Motor neuron (in vitro differentiated cells): Measurements from ENCODE around the gene KCTD2. TPM values are rescaled to one million over a fixed set of nuclear protein-coding genes. Genes with fewer than 3 reads are reported as not detected.
A peak's percentile ranks its signal among the peaks of the same experiment; 100 is the strongest.

Source experiments
- ATAC-seq, 8 experiments: fragments of 200-7000 bp; cut with Tn5 transposase; replicated peaks in 6 of 8; 2 replicates each; pipeline ENCODE4 v1.8.0; 2021; ENCODE audit warnings: mild to moderate bottlenecking in 8 of 8, moderate library complexity in 8 of 8
- H3K27ac ChIP-seq, 2 donors: fragments of 250-450 bp; sonication (Bioruptor Pico); 2 replicates each; pipeline ENCODE4 v1.9.0; 2021; ENCODE audit warnings: antibody characterized with exemption in 2 of 2, mild to moderate bottlenecking in 2 of 2, moderate library complexity in 1 of 2
- H3K4me1 ChIP-seq, 2 donors: fragments of 250-450 bp; sonication (Bioruptor Pico); replicated peaks in 1 of 2; 2 replicates each; pipeline ENCODE4 v1.6.1; 2021; ENCODE audit warnings: antibody characterized with exemption in 2 of 2, mild to moderate bottlenecking in 2 of 2, moderate library complexity in 1 of 2
- H3K4me3 ChIP-seq, 5 donors: fragments of 250-450 bp; sonication (Bioruptor Pico); 2 replicates each; pipeline ENCODE4 v1.9.0; 2021; ENCODE audit warnings: antibody characterized with exemption in 5 of 5, mild to moderate bottlenecking in 5 of 5, moderate library complexity in 4 of 5
- WGBS, 10 experiments: fragments of 450-650 bp; shearing (Covaris generic); methylation state at CpG; one replicate each; pipeline ENCODE4 v1.0.0; 2022; 5-methylcytosine and 5-hydroxymethylcytosine counted together
- in situ Hi-C, 9 experiments: fragments of 400-800 bp; cut with MboI; loops; one replicate each; pipeline ENCODE4 v1.15.0; 2021; ENCODE audit warnings: low sequenced_read_pairs in 9 of 9, low pct_unique_long_range_greater_than_20kb in 2 of 9; ENCODE audit not compliant: unreplicated experiment in 9 of 9
- total RNA-seq, 8 experiments: library from RNA; unstranded; fragments of 300-600 nt; gene quantifications; 2 replicates each; pipeline versions ENCODE4 v1.2.3 to v1.2.4, GENCODE V29; 2022

Gene KCTD2
- total RNA-seq, 8 experiments from 2014 or later, result 13.2 to 41.6 (median 30.6) TPM

DNA sequence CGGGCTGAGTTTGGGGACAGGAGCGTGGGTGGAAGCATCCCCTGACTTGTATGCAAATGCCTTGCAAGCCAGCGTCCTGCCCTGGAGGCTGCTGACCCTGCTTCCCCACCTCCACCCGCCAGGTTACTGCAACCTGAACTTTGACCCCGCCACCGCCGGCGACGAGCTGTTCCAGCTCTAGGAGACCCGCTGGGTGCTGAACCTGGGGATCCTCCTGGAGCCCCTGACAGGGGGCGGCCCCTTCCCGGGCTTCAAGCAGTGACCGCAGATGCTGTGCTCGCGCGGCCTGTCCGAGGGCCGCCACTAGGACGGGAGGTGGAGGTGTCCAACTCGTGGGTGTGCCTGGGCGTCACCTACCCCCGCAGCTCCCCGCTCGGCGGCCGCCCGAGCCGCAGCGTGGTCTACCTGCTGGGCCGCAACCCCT is 30.1 kb downstream of the KCTD2 start:
- no peak for ATAC-seq
- in situ Hi-C loops, result no loop called here
- no peak overlapping the region for H3K27ac ChIP-seq
- WGBS, 10 experiments, result 65 to 100% (median 76%) methylated on average over 1 to 8 of the region's 30 CpGs; no CpG with 5 or more reads in 4 of the 10 experiments
- H3K4me3 ChIP-seq, result no peak overlapping the region
- H3K4me1 ChIP-seq, result peaks cover 8% of the 10 kb centered on the region in 2 donors

DNA sequence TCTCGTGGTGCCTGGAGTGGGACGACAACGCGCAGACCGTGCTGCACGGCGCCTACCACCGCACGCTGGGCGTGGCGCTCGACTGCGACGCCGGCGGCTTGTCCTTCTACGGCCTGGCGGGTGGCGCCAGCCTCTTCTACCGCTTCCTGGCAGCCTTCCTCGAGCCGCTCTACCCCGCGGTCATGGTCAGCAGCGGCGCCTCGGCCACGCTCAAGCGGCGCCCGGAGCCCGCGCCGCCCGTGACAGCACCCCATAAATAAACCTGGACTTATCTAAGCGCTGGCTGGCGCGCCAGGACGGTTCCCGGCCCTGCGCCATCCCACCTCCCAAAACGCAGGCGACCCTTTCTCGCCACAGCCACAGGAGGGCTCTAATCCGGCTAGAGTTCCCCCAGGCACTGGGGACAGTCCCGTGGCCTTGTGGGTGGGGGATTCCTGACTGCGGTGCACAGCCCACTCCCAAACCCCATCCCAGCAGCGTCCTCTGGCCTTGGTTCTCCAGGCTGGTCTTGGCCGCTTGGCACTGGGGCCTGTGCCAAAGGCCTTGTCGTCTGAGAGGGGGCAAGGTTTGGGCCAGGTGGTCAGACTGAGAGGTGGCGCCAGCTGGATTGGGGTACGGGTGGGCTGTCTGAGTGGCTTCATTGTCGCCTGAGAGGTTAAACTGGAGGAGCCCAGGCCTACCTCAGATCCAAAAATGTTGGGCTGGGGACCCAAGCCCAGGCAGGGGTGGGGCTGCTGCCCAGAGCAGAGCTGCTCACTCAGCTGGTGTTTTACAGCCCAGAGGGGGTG is 30.7 kb downstream of the KCTD2 start:
- 37 to 100% (median 73%) methylated on average over 3 to 29 of the region's 53 CpGs; no CpG with 5 or more reads in 3 of the 10 experiments for WGBS, 10 experiments
- in situ Hi-C loops, result no loop called here
- peak in 2 of 8 experiments; percentile 10 to 29 for ATAC-seq
- no peak overlapping the region for H3K4me3 ChIP-seq
- no peak overlapping the region for H3K27ac ChIP-seq
- peaks cover 8% of the 10 kb centered on the region in 2 donors for H3K4me1 ChIP-seq

DNA sequence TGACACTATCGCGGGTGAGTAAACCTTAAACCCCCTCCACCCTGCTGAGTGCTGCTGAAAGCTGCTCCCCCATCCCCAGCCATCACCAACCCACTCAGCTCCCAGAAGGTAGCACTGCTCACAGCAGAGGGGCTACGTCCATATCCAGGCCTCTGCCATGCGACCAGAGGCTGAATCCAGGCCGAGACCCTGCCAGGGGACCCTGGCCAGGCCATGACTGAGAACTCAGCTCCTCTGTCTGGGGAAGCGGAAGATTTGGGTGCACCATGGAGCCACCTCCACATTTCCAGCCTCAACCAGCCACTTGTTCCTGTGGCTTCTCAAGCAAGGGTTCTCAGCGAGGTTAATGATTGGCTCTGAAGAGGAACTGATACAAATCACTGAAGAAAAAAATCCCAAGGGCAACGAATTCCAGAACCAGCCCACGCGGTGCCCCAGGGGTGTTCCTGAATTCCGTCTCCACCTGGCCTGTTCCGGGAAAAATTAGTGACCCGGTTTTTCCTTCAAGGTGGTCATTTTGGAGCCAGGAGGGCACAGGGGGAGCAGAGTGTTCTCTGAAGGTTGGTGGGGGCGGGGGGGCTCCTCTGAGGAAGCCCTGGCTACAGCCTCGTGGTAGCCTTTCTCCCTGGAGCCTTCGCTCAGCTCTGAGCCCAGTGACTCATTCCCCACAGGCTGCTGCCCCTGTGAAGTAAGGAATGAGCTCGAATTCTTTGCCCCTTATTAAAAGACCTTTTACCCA is 31.4 kb downstream of the KCTD2 start:
- WGBS, 10 experiments, result 9 to 92% (median 78%) methylated on average over 2 to 6 of the region's 17 CpGs; no CpG with 5 or more reads in 5 of the 10 experiments
- Histone ChIP-seq H3K4me1 (peaks cover 5 to 6% of the 10 kb centered on the region in 2 donors), H3K27ac (no peak overlapping the region), H3K4me3 (no peak overlapping the region)
- in situ Hi-C loops, result no loop called here
- peak in 6 of 8 experiments; percentile 10 to 58 (median 27) for ATAC-seq

DNA sequence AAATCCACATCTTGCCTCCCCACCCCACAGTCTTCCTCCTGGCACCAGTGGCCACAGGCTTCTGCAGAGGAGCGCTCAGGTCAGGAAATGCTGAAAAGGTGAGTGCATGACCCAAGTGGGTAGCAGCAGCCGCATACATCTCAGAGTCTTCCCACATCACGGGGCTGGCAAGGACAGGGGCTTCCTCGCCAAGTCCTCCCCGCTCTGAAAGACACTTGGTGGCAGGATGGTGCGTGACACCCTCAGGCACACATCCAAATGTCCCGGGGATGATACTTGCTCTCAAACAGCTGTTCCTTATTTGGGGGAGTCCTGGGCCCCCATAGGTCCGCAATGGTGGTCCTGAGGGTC is 32.0 kb downstream of the KCTD2 start:
- ATAC-seq, result peak in 2 of 8 experiments; percentile 5 to 12
- Histone ChIP-seq H3K4me1 (peaks cover 0 to 4% of the 10 kb centered on the region in 2 donors), H3K27ac (no peak overlapping the region), H3K4me3 (no peak overlapping the region)
- WGBS, 10 experiments, result 15 to 100% (median 80%) methylated on average over 1 to 6 of the region's 8 CpGs; no CpG with 5 or more reads in 4 of the 10 experiments
- in situ Hi-C loops, result no loop called here

DNA sequence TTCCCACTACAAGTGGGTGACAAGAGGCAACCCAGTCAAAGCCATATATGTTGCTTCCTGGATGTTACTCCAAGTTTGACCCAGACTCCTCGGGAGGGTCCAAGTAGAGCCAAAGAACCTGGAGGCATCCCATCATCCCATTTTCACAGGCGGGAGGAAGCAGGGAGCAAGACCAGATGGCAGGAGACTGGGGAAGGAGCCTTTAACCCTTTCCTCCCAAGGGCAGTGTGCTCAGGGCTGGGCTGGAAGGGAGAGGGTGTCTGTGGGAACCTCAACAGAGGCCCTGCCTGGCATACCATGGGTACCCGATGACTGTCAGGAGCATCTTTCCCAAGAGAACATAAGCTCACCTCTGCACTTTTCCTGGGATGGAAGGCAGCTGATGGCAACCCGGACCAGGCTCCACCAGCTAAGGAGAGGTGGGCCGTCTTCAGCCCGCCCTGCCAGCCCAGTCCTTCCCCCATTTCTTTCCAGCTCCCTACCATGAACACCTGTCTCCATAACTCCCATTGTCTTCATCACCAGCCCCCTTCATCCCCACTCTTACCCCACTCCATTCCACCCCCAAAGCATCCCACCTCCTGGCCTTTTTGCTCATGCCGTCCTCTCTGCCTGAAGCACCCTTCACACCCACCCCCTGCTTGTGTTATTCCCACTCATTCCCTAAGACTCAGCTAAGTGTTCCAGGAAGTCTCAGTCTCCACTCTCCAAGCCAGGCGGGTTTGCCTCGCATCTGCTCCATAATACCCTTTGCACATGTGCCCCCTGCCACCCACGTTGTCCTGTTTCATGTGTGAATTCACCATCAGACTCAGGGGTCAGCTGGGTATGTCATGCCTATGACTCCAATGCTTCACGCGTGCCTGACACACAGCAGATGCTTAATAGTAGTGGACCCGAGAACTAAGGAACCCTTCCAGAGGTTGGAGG is 34.9 kb downstream of the KCTD2 start:
- no peak for ATAC-seq
- Histone ChIP-seq H3K27ac (no peak overlapping the region), H3K4me1 (peaks cover 0 to 7% of the 10 kb centered on the region in 2 donors), H3K4me3 (no peak overlapping the region)
- in situ Hi-C loops, result no loop called here
- WGBS, 10 experiments, result 17 to 100% (median 76%) methylated on average over 1 to 6 of the region's 13 CpGs; no CpG with 5 or more reads in 2 of the 10 experiments

DNA sequence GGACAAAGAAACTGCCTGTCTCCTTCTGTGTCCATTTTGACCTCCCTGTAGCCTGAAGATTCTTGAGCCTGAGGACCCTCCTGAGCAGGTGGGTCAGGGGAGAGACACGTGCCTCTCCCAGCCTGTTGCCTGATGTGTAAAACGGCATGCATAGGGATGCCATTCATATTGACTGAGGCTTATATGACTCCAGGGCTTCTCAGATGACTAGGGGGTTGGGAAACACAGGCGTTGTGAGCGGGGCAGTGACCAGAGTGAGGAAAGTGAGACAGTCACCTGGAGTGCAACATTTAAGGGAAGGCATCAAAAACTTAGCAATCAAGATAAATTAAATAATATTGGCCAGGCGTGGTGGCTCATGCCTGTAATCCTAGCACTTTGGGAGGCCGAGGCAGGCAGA is 35.7 kb downstream of the KCTD2 start:
- Histone ChIP-seq H3K27ac (no peak overlapping the region), H3K4me3 (no peak overlapping the region), H3K4me1 (peaks cover 0 to 14% of the 10 kb centered on the region in 2 donors)
- in situ Hi-C loops, result no loop called here
- WGBS, 10 experiments, result 10 to 68% (median 56%) methylated on average over 2 to 5 of the region's 6 CpGs; no CpG with 5 or more reads in 4 of the 10 experiments
- ATAC-seq, result no peak

DNA sequence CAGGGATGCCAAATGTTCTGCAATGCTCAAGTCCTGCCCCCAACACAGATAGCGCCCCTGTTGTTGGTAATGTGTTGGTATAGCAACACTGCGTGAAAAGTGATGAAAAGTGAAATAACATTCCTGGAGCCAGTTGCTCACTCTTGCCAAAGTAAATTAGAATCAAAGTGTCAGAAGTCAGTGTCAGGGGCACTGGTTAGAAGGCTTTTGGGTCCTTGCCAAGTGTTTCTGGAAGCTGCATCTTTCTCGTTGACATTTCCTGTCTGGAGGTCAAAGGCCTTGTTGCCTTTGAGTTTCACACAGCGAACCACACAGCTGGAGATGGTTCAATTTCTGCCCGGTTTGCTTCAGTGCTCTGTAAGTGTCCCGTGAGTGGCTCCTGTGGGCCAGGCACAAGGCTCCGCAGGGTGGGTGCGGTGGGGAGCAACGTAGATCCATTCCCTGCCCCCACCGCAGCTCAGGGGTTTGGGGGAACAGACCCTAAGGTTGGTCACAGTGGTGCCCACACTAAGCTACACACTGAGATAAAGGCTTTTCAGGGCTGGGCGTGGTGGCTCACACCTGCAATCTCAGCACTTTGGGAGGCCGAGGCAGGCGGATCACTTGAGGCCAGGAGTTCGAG is 37.1 kb downstream of the KCTD2 start:
- 0 to 90% (median 55%) methylated on average over 1 to 7 of the region's 14 CpGs; no CpG with 5 or more reads in 2 of the 10 experiments for WGBS, 10 experiments
- peak in 1 of 8 experiments; percentile 36 for ATAC-seq
- in situ Hi-C loops, result no loop called here
- Histone ChIP-seq H3K4me1 (peaks cover 0 to 19% of the 10 kb centered on the region in 2 donors), H3K27ac (no peak overlapping the region), H3K4me3 (no peak overlapping the region)

DNA sequence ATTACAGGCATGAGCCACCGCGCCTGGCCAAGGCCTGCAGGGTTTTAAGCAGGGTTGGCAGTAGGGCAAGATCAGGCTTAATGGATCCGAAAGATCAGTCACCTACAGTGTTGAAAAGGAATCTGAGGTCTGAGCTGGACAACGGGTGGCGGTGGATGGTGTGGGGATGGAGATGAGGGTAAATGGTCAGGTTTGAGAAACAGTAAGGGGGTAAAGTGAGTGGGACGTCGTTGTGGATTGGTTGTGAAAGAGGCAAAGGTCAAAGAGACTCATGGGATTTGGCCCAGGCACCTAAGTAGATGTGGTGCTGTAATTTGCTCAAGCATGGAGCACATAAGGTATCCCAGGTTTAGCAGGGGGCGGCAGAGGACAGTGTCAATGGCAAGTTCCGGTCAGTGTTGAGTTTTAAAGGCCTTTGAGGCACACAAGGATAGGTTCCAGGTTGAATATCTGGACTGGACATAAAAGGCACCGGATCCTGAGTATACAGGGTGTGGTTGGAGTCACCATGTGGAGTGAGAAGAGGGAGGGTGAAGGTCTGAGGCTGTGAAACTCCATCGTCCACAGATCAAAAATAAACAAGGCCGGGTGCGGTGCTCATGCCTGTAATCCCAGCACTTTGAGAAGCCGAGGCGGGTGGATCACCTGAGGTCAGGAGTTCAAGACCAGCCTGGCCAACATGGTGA is 39.6 kb downstream of the KCTD2 start:
- Histone ChIP-seq H3K4me1 (peaks cover 7 to 29% of the 10 kb centered on the region in 2 donors), H3K27ac (no peak overlapping the region), H3K4me3 (no peak overlapping the region)
- in situ Hi-C loops, result no loop called here
- 60 to 100% (median 87%) methylated on average over 2 to 9 of the region's 15 CpGs; no CpG with 5 or more reads in 1 of the 10 experiments for WGBS, 10 experiments
- ATAC-seq, result no peak

DNA sequence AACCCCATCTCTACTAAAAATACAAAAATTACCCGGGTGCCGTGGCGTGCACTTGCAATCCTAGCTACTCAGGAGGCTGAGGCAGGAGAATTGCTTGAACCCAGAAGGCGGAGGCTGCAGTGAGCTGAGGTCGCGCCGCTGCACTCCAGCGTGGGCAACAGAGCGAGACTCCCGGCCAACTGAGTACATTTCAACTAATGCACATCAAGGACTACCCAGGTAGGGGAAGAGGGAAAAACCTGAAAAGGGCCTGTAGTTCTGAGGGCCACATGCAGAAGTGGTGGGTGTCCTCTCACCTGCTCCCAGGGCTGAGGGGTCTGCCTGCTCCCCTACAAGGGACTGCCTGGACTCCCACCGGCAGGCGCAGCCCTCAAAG is 40.1 kb downstream of the KCTD2 start:
- H3K4me1 ChIP-seq, result peaks cover 8 to 35% of the 10 kb centered on the region in 2 donors
- WGBS, 10 experiments, result 0 to 86% (median 80%) methylated on average over 2 to 5 of the region's 12 CpGs; no CpG with 5 or more reads in 5 of the 10 experiments

DNA sequence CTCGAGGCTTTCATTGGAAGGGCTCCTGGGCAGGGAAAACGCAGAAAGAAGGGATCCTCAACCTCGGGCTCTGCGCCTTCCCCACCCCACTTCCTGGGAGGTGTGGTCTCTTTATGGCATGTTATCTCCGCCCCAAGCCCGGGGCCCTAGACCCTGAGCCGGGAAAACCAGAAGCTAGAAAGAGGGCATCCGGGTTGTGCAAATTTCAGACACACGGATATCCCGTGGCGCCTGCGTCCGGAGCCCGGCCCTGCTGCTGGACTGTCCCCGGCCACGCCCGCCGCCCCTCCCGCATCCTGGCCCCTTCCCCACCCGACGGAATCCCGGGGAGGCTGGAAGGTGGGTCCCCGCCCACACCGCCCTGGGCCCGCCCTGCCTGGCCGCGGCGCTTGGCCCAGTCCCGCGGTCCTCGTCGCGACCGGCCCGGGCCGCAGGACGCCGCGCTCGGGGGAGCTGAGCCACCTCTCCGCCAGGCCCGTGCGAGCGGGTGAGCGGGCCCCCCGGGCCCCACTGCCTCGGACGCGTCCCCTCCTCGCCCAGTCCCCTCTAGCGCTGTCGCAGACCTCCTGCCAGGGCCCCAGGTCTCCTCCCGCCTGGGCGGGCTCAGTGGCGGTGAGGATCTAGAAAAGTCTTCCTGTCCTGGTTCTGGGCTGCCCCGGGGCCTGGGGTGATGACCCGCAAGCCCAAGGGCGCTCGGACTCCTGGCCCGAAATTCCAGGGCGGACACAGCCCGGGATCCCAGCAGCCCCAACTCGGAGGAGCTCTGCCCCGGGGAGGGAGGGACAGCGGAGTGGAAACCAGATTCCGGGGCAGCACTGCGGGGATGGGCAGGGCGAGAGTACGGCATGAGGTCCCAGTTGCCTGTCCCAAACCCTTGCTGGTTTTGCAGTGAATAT is 40.8 kb downstream of the KCTD2 start, which contains the start of gene SLC16A5:
SLC16A5 (plus strand) TSS at position 397 of the 896 bp plus-strand sequence. CDS start 5,683 bp downstream, outside the sequence.
- no peak within 1 kb of the TSS for H3K27ac ChIP-seq
- 0 to 18% (median 11%) methylated on average over 1 to 5 of the region's 69 CpGs; no CpG with 5 or more reads in 4 of the 10 experiments for WGBS, 10 experiments
- peaks cover 8 to 41% of the 10 kb centered on the region in 2 donors for H3K4me1 ChIP-seq
- in situ Hi-C loops, result no loop called here
- H3K4me3 ChIP-seq, result no peak within 1 kb of the TSS
- ATAC-seq, result peak; percentile 28 to 92 (median 73)

More for the DNA sequence above, 40.1 kb downstream of the KCTD2 start:
- ATAC-seq, result no peak
- no peak overlapping the region for H3K27ac ChIP-seq
- in situ Hi-C loops, result no loop called here
- no peak overlapping the region for H3K4me3 ChIP-seq
